CD4-positive, alpha-beta T cell treated with Interleukin-17A for 1 hour (primary cell): ENCODE data around the gene OMP.

Experiments
- DNase-seq: peaks from one replicate; pipeline ENCODE4 v3.0.0-alpha.2; 2020

Gene OMP

DNA sequence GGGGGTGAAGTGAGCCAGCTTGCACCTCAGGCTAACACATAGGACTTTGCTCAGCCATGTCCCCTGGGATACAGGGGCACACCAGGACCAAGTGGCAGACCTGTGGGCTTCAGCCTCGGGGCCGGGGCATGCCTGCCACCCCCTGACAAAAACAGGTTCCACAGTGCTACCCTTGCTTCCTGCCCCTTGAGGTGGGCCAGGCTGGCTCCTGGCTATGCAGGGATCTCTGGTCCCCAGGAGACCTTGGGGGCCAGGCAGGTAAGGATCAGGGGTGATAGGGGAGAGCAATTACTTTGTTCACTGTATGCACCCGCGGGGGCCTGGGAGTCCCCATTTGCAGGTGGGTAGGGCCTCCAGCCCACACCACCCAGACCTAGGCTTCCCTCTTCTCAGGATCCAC is 23.1 kb downstream of the OMP start:
- no peak for DNase-seq

DNA sequence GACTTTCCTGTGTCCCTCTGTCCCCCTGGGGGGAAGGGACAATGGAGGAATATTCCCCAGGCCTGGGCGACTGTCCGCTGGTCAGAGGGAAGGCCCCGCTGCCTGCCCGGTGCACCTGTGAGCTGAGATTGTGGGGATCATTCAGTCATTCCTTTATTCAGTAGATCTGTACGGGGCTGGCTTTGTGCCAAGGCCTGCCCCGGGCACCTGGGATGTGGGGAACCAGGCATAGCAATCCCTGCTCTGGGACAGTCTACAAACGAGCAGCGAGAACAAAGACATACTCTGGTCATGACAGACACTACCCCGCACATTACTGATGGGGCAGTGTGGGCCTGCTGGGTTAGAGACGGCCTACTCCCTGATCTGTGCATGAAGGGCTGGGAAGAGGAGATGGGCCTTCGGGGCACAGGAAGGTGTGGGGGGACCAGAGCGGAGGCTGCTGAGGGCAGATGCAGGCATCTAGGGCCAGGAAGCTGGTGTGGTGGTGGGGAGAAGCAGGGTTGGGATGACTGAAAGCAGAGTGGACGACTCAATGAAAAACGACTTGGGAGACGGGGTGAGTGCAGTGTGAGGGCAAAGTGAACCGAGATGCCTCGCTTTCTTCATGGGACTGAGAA is 23.6 kb downstream of the OMP start:
- DNase-seq = no peak

DNA sequence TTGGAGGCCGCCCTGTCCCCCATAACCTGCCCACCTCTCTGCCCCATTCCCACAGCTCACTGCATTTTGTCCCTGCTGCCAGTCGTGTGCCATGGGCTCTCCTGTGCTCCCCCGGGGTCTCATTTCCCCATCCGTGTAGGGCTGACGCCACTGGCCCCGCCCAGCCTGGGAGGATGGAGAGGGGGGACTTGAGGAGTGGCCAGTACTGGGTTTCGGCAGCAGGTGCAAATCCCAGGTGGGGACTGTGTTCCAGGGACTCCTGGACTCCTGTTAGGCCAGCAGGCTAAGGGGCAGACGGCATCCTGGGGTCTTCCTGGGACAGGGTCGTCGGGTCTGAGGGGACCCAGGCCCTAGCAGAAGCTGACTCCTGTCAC is 24.2 kb downstream of the OMP start:
- no peak for DNase-seq

DNA sequence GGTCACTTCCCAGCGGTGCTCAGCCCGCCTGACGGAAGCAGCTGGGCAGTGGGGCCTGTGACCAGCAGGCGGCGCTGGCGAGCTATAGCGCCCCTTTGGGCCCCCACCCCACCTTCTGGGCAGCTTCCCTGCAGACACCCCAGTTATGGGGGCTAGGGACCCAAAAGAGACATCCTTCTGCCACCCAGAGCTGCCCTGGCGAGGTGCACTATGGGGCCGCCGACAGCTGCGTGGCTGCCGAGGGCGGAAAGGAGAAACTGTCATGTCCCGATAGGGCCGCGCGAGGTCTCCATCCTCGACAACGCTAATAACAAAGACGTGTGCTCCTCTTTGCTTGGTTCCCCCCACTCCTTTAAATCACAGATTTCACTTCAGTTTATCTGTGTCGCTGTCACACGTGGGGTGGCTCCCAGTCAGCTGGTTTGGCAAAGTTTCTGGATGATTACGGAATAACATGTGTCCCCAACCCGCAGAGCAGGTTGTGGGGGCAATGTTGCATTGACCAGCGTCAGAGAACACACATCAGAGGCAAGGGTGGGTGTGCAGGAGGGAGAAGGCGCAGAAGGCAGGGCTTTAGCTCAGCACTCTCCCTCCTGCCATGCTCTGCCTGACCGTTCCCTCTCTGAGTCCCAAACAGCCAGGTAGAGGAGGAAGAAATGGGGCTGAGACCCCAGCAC is 24.7 kb downstream of the OMP start:
- DNase-seq = peak; percentile 51

DNA sequence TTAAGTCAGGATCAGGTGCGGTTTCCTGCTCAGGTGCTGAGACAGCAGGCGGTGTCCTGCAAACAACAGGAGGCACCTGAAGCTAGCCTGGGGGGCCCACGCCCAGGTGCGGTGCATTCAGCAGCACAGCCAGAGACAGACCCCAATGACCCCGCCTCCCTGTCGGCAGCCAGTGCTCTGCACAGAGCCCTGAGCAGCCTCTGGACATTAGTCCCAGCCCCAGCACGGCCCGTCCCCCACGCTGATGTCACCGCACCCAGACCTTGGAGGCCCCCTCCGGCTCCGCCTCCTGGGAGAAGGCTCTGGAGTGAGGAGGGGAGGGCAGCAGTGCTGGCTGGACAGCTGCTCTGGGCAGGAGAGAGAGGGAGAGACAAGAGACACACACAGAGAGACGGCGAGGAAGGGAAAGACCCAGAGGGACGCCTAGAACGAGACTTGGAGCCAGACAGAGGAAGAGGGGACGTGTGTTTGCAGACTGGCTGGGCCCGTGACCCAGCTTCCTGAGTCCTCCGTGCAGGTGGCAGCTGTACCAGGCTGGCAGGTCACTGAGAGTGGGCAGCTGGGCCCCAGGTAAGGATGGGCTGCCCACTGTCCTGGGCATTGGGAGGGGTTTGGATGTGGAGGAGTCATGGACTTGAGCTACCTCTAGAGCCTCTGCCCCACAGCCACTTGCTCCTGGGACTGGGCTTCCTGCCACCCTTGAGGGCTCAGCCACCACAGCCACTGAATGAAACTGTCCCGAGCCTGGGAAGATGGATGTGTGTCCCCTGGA is 25.5 kb downstream of the OMP start, which contains the start of gene MYO7A:
TSS of gene MYO7A (plus strand) at position 327 of the 772 bp plus-strand sequence. CDS start 2,389 bp downstream, outside the sequence.
- DNase-seq = no peak

DNA sequence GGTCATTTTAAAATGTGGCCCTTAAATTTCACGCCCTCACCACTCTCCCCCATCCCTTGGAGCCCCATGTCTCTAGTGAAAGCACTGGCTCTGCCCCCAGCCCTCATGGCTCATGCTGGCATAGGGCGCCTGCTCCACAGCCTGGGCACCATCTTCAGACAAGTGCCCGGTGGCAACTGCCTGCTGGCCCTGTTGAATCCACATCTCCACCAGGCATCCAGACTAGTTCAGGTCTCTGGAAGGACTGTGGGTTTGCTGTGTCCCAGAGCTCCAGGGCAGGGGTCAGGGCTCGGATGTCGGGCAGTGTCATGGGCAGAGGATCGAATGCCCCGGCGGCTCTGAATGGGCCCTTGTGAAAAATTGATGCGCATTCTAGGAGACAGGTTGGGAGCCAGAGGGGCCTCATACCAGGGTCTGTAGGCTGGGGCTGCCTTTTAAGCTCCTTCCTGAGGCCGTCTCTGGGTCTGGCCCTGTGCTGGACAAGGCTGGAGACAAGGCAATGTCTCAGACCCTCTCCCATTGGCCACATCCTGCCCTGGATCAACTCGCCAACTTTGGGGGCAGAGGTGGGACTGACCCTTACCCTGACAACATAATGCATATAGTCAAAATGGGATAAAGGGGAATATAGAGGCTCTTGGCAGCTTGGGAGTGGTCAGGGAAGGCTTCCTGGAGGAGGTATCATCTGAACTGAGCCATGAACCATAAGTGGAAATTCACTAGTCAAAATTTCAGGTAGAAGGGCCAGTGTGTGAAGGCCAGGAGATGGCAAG is 26.6 kb downstream of the OMP start:
- no peak for DNase-seq

DNA sequence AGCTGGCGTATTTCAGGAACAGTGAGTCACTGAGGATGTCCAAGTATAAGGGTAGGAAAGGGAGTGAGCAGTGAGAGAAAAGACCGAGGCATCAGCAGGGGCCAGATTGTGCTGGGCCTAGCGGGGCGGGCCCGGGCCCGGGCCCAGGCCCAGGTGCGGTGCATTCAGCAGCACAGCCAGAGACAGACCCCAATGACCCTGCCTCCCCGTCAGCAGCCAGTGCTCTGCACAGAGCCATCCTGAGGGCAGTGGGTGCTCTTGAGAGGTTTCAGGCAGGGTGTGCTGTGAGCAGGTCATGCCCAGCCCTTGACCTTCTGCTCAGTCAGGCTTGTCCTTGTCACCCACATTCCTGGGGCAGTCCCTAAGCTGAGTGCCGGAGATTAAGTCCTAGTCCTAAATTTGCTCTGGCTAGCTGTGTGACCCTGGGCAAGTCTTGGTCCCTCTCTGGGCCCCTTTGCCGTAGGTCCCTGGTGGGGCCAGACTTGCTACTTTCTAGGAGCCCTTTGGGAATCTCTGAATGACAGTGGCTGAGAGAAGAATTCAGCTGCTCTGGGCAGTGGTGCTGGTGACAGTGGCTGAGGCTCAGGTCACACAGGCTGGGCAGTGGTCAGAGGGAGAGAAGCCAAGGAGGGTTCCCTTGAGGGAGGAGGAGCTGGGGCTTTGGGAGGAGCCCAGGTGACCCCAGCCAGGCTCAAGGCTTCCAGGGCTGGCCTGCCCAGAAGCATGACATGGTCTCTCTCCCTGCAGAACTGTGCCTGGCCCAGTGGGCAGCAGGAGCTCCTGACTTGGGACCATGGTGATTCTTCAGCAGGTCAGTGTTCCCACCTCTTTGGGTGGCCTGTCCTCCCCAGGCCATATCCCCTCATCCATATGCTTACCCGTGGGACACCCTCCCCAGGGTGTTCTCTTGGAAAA is 27.5 kb downstream of the OMP start:
- DNase-seq = no peak

DNA sequence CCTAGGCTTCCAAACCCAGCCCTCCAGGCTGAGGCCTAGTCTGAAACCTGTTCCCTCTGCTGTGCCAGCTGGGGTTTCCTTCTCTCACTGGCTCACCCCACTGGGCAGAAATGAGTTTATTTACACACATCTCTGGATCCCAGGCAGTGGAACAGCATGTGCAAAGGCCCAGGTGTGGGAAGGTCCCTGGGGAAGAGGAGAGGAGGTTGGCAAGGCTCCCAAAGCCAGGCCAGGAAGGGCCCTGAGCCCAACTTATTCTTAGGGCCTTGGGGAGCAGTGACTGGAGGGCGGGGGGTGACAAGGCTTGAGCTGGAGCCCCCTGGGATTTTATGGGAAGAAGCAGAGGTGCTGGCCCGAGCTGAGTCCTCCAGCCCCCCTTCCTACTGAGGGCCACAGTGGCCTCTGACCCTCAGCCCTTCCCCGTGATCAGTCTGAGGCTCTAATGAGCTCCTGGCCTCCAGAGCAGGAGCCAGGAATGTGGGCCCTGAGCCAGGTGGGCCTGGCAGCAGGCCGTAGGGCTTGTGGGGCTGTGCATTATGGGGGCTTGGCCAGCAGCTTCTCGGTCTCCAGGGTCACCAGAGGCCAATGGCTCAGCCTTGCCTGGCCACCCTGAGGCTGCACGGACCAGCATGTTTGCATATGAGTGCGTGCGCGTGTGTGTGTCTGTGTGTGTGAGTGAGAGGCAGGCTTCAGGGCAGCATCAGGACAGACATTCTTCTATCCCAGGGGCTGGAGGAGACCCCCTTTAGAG is 28.3 kb downstream of the OMP start:
- no peak for DNase-seq

DNA sequence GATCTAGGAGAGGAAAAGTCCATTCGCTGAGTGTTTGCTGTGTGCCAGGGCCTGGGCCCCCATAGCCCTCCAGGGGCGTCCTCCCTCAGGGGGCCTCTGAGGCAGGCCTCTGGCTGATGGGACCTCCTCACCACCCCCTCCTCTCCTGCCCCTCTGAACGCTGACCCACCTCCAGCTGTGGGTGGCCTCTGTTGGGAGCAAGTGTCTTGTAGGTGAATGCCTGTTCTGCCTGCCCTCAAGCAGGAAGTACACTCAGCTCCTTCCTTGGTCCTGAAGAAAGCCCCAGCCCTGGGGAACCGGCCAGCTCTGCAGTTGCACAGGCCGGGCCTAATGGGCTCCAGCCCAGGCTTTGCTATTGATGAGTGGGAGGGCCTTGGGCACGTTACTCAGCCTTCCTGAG is 28.9 kb downstream of the OMP start:
- DNase-seq = no peak

DNA sequence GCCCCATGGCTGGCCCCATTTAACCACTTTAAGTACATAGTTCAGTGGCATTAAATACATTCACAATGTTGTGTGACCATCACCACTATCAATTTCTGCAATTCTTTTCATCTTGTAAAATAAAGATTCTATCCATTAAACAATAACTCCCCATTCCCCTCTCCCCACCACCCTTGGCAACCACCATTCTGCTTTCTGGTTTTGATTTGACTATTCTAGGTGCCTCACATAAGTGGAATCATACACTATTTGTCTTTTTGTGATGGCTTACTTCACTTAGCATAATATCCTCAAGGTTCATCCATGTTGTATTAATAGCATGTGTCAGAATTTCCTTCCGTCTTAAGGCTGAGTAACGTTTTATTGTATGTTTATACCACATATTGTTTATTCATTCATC is 32.4 kb downstream of the OMP start:
- DNase-seq = no peak

DNA sequence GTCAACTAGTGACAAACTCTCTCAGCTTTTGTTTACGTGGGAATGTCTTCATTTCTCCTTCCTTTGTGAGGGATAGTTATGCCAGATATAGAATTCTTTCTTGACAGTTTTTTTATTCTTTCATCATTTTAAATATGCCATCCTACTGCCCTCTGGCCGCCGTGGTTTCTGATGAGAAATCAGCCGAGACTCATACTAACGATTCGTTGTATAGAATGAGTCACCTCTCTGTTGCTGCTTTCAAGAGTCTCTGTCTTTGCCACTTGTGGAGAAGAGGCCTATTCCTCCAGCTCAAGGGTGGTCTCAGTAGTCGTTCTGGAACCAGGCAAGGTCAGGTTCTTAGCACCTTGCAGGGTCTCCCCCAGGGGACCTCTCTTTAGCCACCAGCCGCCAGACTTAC is 33.4 kb downstream of the OMP start:
- no peak for DNase-seq

DNA sequence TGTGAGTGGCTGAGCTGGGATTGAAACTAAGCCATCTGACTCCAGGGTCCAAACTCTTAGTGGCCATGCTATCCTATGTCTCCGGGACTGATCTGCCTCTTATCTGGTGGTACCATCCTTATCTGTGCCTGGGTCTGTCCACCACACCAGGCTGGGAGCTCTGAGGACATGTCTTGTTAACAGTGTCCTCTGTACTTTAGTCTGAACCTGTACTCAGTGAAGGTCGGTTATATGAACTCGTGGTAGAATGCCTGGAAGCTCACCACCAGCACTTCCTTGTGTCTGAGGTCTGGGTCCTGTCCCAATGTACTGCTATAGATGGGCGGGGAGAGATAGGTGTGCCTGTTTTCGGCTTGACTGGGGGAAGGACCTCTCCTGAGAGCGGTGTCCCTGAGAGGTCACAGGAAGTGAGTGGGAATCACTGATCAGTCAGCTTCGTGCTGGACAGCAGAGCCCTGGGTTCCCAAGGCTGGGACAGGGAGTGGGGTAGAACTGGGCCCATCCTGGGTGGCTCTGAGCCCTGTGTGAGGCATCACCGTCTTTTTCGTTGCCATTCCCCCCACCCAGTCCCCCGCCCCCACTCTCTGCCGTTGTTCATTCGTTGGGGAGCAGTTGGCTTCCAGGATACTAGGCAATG is 34.3 kb downstream of the OMP start:
- DNase-seq = no peak

DNA sequence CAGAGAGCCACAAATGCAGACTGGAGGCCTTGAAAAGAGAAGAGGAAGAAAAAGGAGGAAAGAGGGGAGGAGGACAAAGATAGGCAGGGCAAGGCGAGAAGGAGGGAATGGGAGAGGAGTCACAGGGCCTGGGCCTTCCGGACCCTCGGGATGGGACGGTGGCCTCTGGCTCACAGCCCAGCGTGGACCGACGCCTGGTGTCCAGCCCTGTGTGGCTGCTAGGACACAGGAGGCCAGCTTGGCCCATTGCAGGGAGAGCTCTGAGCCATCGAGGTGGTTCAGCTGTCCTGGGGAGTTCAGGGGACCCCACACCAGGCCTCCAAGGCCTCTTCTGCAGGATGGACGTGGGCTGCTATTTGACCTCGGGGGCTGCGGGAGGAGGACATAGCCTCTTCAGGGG is 34.8 kb downstream of the OMP start:
- DNase-seq = no peak

DNA sequence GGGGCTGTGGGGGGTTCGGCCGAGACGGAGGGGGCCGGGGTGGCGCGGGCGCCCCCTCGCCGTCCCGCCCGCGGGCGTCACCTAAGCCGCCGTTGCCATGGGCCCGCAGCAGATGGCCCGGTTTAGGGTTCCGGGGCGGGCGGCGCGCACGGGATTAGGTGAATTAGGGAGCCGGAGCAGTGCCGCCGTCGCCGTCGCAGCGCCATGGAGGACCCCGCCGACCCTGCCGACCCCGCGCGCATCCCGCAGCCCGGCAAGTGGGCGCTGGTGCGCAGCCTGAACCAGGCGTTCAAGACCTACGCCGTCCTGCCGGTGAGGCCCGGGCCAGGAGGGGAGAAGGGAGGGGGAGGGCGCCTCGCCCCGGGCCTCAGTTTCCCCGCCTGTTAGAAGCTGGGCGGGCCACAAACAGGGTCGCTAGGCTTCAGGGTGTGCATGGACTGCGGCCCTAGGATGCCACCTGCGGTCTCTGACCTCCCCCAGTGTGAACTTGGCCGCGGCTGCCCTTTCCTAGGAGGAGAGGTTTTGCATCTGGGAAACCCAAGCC is 35.5 kb downstream of the OMP start:
- DNase-seq = no peak

DNA sequence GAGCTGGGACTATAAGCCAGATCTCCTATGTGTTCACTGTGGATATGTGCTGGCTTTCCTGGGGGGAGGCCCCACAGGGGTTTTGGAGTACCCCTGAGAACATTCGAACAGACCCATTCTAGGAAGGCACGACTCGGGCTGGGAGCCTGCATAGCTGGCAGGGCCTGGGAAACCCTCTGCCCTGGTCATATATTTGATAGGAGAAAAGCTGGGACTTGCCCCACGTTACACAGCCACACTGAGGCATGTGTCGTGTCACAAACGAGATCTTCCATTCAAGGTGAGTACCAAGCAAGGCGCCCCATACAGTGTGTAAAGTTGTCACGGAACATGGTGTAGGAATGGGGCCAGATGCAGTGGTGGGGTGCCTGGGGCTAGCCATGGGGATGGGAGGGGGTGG is 36.6 kb downstream of the OMP start:
- no peak for DNase-seq

DNA sequence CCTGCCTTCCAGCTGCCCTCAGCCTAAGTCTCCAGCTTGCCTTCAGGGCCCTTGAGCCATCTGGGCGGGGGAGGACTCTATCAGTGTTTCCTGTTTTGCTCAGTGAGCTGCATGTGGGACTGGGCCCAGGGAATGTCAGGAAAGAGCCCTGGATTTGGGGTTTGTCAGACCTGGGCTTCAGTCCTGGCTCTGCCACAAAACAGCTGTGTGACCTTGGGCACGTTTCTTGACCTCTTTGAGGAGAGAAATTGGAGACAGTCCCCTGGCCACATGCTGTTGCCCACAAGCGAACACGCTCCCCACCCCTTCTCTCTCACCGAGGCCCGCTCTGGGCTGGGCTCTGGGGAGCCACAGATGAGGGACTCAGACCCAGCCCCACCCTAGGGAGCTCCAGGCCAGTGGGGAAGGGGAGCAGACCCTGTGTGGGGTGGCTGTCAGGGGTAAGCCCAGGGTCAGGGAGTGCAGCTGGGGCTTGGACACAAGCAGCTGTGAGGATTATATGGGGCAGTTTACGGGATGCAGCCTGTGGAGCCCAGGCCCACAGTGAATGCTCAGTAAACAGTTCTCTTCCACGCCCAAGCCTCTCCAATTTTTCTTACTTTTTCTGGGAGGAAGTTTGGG is 37.7 kb downstream of the OMP start:
- no peak for DNase-seq

DNA sequence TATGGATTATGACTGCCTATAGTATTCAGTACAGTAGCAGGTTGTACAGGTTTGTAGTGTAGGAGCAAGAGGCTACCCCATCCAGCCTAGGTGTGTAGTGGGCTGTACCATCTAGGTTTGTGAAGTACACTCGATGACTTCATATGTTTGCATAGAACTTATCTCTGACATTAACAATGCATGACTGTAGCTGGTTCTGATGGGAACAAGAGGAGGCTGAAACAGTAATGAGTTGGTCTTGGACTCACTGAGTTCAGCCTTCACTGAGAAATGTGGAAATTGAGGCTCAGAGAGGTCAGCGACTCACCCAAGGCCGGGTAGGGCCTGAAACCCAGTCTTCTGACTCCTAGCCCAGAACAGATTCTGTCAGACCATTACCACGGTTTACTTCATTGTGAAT is 38.4 kb downstream of the OMP start:
- DNase-seq = no peak

DNA sequence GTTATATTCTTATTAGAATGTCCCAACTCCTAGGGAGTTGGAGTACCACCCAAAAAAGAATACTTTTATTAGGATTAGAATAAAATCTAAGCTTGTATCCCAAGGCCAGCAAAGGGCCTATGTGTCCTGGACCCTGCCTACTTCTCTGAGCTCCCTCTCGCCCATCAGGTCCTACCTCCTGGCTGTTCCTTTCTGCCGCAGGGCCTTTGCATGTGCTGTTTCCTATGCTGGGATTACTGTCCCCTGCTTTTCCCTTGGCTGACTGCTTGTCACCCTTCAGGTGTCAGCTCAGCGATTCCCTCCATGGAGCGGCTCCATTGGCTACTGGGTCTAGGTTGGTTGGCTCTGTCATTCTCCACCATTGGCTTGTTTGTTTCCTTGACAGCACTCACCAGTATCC is 38.8 kb downstream of the OMP start:
- no peak for DNase-seq

DNA sequence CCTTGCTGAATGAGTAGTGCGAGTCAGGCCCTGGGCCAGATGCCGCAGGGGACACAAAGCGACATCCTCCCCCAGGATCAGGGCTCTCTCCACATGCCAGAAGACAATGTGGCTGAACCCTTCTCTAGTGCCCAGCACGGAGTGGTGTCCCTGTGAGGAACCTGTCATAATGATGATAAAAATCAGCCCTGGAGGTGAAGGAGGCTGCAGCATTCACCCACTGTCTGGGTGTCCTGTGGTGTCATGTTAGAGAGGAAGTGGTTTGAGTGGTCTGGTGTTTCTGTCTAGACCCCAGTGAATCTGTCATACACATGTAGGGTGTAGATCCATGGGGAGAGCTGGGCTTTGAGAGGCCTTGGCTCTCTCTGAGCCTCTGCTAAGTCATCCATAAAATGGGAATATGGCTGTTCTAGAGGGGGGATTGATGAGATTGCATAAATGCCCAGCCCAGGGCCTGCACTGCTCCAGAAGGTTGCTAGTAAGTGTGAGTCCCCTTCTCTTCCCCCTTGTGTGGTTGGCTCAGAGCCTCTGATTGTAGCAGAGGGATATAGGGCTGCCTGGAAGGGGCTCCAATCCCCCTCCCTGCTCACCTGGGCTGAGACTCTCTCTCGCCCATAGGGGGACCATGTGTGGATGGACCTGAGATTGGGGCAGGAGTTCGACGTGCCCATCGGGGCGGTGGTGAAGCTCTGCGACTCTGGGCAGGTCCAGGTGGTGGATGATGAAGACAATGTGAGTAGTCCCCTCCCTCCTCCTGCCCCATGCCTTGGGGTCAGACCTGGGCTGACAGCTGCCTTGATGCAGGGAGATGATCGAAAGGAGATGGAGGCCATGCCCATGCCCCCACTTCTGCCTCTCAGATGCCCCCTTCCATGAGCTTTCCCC is 39.7 kb downstream of the OMP start:
- DNase-seq = peak; percentile 29
